HG03066 (cell line): ENCODE measurements around the gene GSAP.
"Not testable (repeated sequence)": the region's sequence is repeated elsewhere in the genome, so short reads cannot be mapped to it uniquely, and the experiment has no call there.

ENCODE experiments used
- ATAC-seq: cut with Tn5 transposase; IDR thresholded peaks from one replicate; pipeline ENCODE4 v1.9.1; 2021; ENCODE audit warnings: low read depth; ENCODE audit not compliant: unreplicated experiment

Gene GSAP, protein sequence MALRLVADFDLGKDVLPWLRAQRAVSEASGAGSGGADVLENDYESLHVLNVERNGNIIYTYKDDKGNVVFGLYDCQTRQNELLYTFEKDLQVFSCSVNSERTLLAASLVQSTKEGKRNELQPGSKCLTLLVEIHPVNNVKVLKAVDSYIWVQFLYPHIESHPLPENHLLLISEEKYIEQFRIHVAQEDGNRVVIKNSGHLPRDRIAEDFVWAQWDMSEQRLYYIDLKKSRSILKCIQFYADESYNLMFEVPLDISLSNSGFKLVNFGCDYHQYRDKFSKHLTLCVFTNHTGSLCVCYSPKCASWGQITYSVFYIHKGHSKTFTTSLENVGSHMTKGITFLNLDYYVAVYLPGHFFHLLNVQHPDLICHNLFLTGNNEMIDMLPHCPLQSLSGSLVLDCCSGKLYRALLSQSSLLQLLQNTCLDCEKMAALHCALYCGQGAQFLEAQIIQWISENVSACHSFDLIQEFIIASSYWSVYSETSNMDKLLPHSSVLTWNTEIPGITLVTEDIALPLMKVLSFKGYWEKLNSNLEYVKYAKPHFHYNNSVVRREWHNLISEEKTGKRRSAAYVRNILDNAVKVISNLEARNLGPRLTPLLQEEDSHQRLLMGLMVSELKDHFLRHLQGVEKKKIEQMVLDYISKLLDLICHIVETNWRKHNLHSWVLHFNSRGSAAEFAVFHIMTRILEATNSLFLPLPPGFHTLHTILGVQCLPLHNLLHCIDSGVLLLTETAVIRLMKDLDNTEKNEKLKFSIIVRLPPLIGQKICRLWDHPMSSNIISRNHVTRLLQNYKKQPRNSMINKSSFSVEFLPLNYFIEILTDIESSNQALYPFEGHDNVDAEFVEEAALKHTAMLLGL

DNA sequence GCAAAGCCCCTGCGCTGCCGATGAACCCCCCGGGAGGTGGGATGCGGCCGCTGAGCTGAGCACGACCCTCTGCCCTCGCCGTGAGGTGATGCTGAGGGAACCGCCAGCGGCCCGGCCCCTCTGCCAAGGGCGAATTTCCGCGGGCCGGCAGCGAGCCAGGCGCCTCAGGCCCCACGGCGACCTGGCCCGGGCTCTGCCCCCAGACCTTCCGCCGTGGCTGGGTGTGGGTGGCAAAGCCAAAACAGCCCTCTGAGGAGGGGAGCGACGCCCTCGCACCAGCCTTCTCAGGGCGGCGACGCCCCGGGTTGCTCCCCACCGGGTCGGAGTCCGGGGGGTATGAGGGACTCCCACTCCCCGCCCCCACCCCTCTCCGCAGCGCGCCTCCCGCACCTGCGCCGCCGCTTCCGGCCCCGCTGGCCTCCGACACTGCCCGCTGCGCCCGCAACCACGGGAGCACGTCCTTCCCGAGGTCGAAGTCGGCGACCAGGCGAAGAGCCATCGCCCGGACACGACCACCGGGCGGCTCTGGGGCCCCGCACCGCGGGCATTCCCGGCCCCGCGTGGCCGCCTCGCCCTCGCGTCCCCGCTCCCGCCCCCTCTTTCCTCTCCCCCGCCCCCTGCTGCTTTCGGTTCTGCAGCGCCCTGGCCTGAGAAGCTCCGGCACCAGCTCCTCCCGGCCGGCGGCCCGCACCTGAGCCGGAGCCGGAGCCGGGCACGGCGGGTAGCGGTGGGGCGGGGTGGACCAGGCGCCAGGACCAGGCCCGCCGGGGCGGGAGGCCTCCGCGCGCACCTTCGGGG lies at the start of gene GSAP:
TSS of gene GSAP (minus strand) at position 527 of the 798 bp plus-strand sequence. CDS start at position 499, 28 bp downstream.
- peak; percentile 57 for ATAC-seq

DNA sequence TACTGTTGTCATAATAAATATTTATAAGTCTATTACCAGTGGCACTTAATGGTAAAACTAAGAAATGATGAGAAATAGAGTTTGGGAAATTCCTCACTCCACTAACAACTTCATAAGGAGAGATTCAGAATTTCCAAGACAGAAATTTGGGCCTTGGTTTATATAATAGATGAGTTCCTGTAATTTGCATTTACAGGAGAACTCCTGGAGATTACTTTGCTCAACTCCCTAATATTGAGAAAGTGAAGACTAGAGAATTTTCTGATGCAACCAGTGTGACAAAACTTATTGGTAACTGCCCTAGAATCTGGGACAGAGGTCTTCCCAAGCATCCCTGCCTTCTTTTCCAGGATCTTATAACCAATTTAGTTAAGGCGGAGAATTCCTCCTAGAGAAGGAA lies 49.1 kb upstream of the GSAP start:
- no peak for ATAC-seq

DNA sequence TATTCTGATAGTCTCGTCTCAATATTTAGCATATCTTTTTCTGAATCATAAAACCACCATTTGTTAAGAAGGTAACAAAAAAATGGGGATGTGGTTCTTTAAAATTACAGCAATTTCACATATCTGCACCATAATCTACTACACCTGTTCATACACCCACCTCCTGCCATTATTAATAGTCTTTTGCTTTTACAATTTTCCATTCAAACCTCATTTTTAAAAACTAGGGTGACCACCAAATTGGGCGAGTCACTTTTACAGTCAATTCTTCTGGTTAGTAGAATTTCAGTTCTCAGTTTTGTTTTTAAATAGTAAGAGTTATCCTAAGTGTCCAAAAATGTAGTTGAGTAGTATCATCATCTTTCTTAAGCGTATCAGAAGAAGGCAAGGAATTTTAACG lies 48.4 kb upstream of the GSAP start:
- peak; percentile 63 for ATAC-seq

DNA sequence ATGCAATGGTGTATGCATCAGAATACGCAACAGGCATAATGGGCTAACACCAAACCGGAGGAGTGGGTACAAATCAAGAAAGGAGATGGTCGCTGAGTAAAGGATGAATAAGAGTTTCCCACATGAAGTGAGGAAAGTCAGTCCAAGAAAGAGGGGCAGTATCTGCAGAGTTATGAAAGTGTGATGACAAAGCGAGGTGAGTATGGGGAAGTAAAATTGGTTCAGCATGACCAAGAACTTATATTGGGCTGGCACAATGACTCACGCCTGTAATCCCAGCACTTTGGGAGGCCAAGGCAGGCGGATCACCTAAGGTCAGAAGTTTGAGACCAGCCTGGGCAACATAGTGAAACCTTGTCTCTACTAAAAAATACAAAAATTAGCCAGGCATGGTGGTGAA lies 47.5 kb upstream of the GSAP start:
- peak; percentile 54 for ATAC-seq

DNA sequence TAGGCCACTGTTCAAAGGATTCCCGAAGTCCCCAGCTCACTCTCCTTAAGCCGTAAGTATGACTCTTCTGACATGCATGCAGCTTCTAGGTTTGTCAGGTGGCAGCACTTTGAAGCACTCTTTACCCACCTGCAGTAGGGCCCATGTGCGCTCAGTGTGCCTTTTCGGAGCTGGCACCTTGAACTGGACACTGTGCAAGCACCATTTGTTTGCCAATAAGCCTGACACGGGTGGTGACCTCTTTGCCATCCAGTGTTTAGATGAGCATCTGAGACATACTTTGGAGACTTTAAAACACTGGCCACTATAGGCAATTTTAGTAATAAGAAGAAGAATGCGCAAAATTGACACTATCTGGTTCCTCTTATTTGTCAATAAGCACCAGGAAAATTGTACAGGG lies 45.7 kb upstream of the GSAP start:
- no peak for ATAC-seq

DNA sequence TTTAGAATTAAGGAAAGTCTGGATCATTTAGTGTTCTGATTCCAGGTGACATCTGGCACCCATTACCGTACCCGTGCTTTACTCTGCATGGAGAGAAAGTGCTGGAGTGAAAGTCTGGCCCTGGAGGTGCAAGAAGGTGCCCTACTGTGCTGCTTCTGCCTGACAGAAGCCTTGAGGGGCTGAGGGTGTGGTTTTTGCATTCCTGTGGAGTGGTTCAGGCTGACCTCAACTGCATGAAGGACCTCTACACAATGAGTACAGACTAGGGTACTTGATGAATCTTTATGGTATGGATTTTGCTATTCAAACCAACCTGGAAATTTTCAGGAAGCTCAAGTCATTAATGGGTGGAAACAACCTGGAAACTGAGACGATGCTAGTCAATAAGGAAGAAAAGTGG lies 45.1 kb upstream of the GSAP start:
- ATAC-seq, result no peak

DNA sequence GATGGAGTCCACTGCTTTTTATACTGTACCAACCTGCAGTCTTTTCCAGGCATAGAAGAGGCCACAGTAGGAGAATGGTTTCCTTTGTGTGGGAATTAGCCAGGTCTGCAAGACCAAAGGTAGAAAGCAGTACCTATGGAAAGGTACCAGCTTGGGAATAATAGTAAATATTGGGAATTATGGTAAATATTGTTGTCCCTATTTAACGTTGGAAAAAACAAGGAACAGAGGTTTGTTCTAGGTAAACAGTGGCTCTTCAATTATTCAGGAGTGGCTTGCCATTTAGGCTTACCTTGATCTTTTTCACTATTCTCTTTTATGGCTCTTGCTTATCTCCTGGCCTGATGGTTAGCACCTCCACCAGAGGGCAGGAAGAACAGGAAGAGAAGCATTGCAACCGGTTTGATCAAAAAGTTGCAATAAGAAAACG lies 43.9 kb upstream of the GSAP start:
- ATAC-seq, result no peak

DNA sequence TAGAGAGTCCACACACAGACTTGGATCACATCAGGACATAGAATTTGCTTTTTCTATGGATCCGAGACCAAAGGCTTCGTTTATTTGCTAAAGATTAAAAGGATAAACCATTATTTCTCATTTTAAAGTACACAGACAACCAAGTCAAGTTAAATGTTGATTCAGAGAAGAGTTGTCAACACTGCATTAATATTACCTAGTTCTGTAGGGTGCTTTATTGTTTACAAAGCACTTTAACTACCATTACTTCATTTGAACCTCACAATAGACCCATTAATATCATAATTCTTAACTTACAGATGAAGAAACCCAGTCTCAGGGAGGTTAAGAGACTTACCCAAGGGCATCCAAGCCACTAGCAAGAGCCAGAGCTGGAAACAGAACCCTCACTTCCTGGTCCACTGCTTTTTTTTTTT lies 43.2 kb upstream of the GSAP start:
- ATAC-seq, result no peak

DNA sequence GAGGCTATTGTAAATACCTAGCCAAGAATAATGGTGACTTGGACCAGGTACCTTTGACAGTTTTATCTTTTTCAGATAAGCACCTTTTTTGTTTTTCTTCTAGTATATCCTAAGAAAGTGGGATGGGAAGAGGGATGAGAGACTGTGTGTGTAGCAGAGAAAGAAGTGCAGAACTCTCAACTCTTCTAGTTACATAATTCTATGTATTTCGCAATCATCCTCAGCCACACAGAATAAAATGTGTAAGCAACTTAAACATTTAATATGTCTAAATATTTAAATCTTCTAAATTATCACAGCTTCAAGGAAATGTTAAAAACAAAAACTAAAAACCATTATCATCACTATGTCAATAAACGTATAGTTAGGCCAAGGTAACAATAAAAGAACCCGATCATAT lies 42.6 kb upstream of the GSAP start:
- ATAC-seq, result no peak

DNA sequence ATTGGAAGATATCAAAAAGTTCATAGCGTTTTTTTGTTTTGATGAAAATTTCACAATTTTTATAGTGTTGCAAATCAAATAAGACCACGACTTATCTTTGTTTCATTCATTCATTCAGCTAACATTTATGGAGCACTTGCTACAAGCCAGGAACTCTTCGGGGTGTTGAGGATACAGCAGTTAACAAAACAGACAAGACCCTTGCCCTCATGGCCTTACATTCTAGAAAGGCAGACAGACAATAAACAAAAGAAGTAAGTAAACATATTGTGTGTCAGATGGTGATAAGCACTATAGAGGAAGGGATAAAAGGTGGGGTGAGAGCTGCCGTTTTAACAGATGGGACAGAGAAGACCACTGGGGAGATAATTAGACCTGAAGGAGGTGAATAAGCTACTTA lies 41.6 kb upstream of the GSAP start:
- no peak for ATAC-seq

DNA sequence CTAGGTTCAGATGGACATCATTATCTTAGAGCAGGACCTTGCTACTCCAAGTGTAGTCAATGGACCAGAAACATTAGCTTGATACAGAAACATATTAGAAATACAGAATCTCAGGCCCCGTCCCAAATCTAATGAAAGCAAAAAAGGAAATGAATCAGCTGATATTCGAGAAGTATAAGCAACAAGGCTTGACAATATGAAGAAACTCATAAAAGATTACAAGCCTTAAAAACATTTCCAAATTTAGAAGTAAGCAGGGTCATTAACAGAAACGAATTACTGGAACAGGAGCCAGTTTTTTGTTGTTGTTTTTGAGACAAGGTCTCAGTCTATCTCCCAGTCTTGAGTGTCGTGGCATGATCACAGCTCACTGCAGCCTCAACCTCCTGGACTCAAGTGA lies 40.5 kb upstream of the GSAP start:
- no peak for ATAC-seq

DNA sequence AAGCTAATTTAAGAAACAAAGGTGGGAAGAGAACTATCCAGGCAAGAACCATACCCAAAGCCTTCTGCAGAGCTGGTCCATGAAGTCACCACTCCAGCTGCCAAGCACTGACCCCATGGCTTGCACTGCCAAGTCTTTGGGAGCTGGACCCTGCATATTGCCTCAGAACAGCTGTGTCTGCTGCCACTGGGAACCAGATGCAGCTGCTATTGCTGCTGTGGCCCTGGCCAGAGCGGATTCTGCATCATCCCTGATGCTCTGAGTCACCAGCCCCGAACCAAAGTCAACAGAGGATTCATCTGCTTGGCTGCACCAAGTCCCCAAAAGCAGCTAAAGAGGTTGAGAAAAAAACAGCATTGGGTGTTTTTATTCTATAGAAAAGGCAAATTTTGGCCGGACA lies 39.2 kb upstream of the GSAP start:
- ATAC-seq, result no peak

DNA sequence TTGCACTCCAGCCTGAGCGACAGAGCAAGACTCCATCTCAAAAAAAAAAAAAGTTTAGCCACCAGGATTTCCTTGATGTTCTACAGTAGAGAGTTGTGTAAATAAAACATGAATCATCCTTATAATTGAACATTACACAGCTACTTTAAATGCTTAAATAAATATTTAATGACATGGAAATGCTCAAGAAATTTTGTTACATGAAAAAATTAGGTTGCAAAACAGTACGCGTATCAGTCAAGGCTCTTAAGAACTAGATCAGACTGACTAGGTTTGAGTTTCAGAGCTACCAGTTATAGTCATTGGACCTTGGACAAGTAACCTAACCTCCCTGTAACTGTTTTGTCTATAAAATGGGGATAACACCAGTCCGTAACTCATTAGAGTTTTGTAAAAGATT lies 38.7 kb upstream of the GSAP start:
- no peak for ATAC-seq

DNA sequence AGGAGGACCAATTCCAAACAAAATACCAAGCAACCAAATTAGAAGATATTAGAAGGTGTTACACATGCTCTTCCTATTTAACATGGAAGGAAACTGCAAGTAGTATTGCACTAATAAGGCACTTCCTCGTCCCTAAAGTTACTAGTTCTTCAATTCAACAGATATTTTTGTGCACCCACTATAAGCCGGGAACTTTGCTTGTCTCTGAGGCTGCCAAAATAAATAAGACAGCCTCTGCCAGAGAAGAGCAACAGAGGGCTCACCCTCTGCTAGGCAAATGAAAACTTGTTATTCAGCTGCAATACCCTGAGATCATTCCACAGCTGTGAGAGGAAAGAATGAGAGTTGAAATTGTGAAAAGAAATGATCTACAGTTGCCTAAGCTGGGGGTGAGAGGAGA lies 37.4 kb upstream of the GSAP start:
- no peak for ATAC-seq

DNA sequence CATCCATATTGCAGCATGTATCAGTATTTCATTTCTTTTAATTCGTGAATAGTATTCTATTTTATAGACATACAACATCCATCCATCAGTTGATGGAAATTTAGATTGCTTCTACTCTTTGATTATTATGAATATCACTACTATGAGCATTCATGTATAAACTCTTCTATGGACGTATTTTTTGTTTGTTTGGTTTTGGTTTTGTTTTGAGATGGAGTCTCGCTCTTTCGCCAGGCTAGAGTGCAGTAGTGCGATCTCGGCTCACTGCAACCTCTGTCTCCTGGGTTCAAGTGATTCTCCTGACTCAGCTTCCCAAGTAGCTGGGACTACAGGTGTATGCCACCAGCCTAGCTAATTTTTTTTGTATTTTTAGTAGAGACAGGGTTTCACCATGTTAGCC lies 35.8 kb upstream of the GSAP start:
- ATAC-seq, result not testable (repeated sequence)

DNA sequence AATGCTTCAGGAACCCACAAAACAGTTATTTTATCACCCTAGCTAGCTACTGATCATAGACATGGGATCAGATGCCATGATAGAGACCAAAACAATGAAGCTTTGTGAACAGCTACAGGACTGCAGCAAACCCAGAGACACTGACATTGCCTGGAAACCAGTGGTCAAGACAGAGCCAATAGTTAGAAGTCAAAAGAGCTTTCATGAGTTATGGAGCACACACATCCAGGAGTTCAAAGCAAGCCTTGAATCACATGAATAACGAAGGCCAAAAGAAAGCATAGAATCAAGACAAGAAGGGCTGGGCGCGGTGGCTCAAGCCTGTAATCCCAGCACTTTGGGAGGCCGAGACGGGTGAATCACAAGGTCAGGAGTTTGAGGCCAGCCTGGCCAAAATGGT lies 34.5 kb upstream of the GSAP start:
- no peak for ATAC-seq

DNA sequence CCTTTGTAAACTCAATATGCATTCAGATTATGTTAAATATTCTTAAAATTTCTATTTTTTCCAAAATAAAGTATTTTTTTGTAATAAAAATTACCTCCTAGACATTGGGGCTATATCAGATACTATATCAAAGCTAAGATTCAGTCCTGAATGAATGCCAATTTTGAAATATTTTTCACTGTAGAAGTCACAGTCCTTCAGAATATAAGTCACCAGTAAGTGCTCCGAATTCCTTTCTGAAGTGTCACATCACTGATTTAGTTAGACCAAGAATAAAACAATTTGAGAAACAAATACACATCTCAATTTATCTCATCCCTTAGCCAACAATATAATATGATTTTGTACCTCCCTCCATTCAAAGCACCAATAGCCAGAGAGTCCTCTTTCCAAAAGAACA lies 33.9 kb upstream of the GSAP start:
- ATAC-seq, result no peak

DNA sequence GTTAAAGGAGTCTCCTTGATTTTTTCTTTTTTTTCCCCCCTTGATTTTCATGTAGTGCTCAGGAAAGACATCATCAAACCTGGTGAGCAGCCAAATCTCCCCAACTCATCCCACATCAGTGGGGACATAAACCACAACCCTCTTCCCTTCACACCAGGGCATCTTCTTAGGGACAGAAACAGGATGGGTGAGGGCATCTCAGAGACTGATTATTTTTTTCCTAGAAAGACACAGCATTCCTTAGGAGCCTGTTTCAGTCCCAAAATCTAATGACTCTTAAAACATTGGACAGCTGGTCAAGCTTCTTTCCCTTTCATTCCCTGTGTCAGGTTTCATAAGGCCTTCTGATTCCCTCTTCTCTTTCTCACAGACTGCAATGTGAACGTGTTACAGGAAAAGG lies 31.5 kb upstream of the GSAP start:
- no peak for ATAC-seq

DNA sequence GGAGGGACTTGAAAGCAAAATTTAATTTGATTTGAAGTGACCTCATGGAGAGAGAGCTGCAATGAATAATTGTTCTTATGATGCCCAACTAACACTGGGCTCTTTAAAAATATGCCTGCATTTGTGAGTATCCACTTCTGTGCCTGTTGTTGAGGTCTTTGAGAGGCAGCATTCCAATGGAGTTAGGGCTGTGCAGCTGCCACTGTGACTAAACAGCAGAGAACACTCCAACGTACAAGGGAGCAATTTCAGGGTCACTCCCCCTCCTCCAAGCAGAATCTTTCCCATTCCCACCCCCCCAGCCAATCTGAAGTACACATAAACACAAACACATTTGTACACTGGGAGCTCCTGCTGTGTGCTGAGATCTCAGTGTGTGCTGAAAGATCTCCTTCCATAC lies 28.0 kb upstream of the GSAP start:
- no peak for ATAC-seq

DNA sequence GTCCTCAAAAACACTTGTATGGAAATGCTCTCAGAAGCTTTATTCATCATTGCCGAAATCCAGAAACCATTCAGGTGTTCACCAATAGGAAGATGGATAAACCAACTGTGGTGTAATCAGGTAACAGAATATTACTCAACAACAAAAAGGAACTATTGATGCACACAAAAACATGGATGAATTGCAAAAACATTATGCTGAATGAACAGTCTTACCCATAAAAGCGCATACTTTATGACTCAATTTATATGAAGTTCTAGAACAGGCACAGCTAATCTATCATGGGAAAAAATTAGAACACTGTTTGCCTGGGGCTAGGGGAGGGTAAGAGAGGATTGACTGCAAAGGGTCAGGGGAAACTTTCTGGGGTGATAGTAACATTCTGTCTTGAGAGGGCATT lies 26.9 kb upstream of the GSAP start:
- ATAC-seq, result no peak

DNA sequence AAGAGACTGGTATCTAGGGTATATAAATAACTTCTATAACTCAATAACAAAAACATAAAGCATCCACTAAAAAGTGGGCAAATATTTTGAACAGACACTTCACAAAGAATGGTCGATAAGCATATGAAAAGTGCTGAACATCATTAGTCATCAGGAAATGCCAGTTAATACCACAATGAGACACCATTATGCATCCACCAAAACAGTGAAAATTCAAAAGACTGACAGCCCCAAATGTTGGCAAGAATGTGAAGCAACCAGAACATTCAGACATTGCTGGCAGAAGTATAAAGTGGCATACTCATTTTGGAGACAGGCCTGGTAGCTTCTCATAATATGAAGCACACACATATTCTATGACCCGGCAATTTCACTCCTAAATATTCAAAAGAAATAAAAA lies 26.5 kb upstream of the GSAP start:
- no peak for ATAC-seq
